Cerebellar cortex (tissue), 1 donor: ENCODE data around the gene AVPR2.
A peak's percentile ranks its signal among the peaks of the same experiment; 100 is the strongest.

Source experiments
- DNase-seq: peaks from one replicate; pipeline ENCODE4 v3.0.0-alpha.2; 2015; ENCODE audit warnings: low spot score

The AVPR2 gene

DNA sequence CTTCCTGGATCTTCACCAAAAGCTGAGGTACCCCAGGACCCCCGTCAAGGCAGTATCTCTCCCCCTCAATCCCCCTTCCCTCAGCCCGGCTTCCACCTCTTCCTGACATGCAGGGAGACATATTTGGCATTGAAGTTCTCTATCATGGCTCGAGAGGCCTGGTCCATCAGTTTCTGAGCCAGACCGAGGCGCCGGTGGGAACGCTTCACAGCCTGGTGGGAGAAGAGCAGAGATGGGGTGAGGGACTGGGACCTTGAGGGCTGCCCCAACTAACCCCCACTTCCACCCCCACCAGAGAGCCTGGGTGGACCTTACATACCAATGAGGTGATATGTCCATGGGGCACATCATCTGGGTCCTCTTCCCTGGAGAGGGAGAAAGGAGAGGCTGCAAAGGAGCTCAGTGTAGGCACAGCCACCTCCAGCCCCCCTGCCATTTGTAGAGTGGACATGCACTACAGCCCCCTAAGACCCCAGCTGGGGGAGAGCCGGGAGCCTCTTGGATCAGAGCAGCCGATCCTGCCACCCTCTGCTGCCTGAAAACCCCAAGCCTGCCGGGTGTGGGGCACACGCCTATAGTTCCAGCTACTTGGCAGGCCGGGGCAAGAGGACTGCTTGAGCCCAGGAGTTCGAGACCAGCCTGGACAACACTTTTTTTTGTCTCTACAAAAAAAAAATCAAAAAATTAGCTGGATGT is 27.9 kb downstream of the AVPR2 start:
- DNase-seq: no peak

DNA sequence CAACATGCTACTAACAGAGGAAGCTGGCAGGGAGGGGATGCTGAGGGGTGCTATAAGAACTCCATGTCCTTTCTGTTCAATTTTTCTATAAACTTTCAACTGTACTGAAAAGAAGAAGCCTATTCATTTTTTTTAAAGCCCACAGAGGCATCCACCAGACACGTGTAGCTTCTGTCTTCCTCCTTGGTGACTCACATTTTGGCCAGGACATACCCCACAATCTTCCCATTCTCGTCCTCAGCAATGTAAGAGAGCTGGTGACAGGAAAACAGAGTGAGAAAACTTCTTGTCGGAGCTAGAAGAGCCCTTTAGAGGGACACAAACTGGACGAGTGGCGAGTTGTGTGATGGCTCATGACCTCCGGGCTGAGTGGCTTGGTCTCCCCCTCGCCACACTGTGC is 29.3 kb downstream of the AVPR2 start:
- DNase-seq: no peak

DNA sequence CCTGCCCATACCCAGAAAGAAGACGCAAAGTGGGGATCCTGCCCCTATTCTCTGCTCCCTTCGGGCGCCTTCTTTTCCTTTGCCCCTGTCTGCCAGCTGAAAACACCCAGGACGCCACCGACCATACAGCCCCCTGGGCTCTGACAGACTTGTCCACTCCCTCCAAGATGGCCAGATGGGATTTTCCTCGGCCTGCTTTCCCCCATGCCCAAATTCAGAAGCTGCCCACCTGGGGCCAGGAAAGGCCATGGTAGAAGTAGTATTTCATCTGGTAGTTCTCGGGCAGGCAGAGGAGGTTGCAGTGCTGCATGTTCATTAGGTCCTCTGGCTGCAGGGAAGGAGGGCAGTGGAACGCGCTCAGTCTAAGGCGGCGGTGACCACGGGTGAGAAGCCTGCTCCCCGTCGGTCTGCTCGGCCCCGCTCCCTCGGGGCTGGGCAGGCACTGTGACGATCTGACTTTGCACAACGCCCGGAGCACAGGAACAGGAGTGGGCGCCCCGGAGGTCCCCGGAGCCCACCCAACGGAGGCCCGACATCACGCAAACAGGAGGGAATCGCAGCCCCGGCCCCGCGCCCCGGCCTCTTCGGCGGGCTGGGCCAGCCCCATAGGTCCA is 29.8 kb downstream of the AVPR2 start:
- DNase-seq: no peak

DNA sequence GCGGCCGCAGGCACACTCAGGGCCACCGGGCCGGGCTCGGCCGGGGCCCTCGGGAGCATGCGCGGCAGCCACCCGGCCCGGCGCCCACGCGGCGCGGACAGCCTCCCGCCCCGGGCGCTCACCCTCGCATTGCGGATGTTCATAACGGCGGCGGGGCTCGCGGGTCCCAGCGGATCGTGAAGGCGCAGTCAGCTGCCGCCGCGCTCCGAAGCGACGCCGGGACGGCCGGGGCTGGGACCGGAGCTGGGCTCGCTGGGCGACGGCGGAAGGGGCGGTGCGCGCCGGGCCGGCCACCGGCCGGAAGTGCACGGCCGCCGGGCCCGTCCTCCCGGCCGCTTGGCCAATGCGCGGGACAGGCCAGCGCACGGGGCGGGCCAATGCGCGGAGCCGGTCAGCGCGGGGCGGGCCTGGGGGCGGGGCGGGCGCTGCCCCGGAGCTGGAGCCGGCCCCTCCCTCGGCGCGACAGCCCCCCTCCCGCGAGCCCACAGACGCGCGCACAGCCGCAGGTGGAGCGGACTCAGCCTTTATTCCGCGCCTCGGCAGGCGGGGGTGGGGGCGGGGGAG is 30.4 kb downstream of the AVPR2 start, which contains the start of gene NAA10:
Gene NAA10 (minus strand): TSS at position 276 of the 564 bp plus-strand sequence. CDS start 133 bp downstream, at position 143.
- DNase-seq: peak; percentile 59

DNA sequence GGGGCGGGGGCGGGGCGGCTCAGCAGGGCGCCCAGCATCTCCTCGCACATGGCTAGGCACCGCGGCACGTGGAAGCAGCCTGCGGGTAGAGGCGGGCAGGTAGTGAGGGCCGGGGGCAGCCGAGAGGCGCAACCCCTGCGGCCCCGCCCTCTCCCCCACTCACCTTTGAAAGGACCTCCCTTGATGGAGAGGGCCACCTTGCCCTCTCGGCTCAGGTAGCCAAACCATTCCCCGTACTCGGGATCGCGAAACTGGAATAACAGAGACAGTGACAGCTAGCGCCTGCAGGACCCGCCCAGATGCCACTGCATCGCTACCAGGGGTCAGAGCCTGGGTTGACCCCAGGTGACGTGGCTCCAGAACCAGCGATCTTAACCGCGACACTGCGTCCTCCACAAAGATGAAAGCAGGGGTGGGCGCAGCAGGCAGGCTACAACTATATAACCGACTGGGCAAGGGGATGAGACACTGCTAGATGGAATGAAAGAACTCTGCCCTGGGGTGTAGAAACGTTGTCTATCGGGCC is 30.9 kb downstream of the AVPR2 start:
- no peak for DNase-seq

DNA sequence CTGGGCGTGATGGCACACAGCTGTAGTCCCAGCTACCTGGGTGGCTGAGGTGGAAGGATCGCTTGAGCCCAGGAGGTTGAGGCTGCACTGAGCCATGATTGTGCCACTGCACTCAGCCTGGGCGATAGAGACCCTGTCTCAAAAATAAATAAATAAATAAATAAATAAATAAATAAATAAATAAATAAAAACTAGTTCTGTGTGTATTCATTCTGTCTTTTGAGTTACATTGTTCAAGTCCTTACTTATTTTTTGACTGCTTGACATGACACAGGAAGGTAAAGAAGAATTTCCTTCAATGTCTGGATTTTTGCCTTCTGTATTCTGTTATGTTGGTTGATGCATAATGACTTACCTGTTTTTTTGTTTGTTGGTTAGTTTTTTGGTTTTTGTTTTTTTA is 32.6 kb downstream of the AVPR2 start:
- no peak for DNase-seq

DNA sequence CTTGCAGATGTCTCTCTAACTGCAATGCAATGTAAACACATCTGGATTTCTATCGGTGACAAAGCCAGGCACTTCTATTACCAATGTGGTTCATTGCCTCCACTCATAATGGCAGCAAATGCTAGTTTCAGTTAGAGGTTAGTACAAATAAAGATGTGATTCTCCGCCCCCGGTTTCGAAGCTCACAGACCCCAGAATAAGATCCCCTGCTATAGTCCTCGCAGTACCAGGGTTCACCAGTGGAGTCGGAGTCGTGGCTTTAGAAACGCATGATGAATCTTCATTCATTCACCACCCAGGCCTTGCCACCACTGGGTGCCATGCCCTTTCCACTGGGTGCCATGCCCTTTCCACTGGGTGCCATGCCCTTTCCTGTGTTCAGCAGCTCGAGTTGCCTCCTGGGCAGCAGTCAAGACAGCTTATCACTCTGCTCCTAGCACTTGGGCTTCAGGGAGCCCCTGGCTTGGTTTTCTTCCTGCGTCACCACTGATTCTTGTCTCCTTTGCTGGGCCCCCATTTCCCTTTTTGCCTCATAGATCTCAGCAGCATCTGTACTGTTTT is 33.8 kb downstream of the AVPR2 start:
- DNase-seq: no peak

DNA sequence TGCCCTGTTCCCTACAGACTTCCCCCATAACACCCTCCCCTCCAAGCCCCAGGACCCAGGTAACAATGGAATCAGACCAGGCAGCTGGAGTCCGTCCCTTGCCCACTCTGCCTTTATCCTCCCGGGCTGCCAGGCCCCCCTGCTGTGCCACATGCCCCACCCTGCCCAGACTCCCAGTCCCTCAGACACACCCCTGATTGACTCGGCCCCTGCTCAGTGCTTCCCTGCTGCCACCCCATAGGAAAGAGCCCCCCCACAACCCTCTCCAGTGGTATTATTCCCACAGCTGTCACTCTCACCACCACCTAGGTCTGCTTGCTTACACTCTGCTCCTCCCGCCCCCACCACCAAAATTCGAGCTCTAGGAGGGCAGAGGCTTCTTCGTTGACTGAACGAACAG is 35.1 kb downstream of the AVPR2 start:
- DNase-seq: no peak

DNA sequence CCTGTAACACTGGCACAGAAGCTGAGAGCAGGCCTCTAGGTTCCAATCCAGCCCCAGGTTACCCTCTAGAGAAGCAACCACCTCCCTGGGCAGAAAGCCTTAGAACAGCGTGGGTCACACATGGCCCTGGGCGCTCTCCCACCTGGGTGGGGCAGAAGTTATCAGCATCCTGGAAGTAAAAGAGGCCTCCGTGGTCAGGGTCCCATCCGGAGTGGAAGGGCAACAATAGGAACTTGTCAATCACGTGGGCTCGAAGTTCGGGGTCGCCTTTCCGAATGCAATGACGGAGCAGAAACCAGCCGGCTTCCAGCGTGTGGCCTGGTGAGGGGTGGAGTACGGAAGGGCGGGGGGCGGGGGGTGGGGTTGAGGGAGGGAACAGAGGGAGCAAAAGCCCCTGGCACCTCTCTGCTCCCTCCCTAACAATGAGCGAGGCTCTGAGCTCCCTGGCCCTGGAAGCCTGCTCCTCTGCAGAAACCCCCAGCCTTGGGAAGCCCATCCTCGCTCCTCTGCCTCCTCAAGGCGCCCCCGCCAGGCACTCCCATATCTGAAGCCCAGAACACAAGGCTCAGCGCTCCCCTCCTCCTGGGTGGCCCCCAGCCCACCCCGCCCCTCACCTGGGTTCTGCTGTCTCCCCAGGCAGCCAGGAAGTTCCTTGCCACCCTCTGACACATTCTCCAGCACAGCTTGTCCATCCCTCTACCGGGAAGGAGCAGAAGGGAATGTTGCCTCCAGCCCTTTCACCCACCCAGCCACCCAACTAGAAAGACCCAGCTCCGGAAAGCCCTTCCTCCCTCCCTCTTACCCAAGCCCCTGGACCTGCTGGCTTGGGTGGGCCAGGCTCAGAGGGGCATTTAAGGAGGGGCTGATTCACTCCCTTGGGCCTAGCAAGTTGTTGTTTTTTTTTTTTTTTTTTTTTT is 37.1 kb downstream of the AVPR2 start:
- DNase-seq: no peak

DNA sequence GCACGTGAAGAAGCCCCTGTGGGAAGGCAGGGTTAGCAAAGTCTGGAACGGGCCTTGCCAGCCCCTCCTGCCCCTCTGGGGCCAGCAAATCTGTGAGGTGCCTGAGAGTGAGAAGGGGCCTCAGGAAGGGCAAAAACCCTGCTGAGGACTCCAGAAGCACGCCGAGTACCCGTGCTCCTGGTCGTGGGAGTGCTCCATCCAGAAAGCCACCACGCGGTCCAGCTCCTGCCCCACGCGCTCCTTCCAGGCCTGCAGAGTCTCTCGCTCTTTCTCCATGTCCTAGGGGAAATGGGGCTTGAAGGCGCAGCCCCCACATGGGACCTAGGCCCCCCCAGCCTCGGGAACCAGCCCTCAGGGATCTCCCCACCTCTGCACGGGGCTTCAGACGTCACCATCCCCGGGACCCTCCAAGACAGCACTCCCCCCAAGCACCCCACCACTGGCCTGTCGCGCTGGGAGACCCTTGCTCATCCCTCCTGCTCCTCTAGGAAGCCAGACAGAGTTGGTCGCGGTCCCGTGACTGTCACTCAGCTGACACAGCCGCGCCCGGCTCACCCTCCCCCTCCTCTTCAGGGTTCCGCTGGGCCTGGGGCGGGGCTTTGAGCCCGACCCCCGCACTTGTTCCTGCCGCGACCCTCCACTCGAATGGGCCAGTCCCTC is 39.8 kb downstream of the AVPR2 start, which contains the start of gene RENBP:
Gene RENBP (minus strand): TSS at position 504 of the 660 bp plus-strand sequence. CDS start 33 bp downstream, at position 471.
- no peak for DNase-seq

DNA sequence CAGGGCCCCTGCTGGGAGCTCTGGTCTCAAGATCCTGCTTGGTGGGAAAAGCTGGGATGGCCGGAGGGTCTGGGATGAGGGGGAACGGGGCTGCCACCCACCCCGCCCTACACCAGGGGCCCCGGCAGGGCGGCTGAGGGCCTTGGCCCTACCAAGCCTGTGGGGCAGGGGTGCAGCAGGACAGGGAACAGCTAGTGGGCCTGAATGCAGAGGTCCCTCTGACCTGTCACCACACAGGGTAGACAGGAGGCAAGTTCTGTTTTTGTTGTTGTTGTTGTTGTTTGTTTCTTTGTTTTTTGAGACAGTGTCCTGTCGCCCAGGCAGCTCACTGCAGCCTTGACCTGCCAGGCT is 40.3 kb downstream of the AVPR2 start:
- DNase-seq: no peak

DNA sequence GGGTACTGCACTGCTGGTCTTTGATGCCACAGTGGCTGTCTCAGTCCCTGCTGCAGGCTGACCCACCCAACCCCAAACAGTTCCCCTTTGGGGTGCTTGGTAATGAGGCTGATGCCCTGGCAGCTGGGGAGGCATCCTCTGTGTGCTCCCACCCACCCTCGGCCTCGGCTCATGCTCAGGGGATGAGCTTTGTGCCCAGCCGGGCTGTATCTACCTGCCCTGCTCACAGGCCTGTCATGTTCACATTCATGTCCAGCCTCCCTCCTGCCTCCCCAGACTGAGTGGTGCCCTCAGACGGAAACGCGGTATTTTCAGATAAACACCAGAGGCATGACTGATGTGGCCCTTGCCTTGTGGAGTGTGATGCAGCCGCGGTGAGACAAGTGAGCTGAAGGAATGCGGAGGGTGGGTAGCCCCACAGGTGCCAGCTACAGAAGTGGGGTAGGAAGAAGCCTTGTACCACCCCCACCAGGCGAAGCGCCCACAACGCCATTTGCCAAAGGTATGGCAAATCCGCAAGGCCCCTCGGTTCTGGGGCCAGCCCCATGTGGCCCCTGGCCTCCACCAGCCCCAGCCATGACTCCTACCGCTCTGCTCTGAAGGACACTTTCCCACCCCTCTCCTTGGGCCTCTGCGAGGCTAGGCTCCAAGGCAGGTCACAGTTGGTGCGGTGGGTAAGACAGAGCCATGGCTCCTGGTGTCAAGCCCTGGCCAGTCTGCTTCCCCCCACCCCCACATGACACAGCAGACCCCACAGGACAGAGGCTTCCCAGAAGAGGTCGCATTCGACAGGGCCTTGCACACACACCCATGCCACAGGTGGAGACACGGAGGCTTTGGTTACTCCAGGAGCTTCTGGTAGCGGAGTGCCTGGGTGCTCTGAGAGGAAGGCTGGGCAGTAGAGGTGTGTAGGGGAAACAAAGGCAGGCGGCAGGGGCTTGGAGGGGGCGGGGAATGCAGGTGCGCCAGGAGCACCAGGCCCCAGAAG is 41.8 kb downstream of the AVPR2 start:
- DNase-seq: no peak

DNA sequence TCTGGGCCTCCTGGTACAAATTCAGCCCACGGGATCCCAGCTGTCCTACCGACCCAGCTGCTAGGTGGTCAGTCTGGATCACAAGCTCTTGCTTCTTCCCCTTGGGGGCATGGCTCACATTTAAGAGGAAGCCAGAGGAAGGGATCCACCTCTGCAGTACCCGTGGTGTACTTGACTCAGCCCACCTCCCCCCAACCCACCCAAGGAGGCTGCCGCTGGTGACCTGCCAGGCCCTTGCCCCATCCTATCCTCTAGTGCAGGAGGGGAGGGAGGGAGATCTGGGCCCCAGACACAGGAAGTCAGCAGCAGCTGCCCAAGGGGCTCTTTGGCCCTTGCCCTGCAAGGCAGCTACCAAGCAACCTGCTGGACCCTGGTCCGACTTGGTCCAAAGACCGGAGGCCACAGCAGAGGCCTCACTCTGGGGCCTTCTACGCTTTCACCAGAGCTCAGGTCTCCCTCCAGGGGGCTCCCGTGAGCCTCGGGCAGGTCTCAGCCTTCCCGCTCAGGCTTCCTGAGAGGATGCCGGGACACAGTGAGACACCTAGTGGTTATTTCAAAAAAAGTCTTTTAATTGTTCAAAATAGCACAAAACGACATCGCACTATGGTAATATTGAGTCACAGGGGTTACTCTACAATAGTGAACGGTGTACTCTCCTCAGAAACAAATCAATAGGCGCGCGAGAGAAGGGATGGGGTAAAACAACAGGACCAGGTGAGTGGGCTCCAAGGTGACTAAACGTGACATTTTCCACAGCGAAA is 42.7 kb downstream of the AVPR2 start:
- DNase-seq: peak; percentile 74

DNA sequence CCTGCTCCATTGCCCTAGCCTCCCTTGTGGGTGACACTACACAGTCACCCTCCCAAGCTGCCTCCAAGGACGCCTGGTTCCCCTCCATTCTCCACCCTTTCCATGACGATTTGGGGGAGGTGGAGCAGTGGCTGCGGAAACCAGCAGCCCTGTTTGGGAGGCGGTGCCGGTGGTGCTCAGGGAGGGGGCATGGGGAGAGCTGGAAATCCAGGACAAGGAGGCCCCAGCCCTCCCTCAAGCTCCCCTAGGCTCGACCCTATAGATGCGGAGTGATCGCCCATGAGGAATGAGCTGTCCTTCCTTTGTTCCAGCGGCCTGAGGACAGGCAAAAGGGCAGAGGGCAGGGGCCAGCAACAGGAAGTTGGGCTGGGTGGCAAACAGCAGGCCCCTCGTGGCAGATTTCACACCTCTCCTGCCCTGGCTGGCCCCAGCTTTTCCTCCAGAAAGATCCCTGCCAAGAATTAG is 43.6 kb downstream of the AVPR2 start:
- no peak for DNase-seq

DNA sequence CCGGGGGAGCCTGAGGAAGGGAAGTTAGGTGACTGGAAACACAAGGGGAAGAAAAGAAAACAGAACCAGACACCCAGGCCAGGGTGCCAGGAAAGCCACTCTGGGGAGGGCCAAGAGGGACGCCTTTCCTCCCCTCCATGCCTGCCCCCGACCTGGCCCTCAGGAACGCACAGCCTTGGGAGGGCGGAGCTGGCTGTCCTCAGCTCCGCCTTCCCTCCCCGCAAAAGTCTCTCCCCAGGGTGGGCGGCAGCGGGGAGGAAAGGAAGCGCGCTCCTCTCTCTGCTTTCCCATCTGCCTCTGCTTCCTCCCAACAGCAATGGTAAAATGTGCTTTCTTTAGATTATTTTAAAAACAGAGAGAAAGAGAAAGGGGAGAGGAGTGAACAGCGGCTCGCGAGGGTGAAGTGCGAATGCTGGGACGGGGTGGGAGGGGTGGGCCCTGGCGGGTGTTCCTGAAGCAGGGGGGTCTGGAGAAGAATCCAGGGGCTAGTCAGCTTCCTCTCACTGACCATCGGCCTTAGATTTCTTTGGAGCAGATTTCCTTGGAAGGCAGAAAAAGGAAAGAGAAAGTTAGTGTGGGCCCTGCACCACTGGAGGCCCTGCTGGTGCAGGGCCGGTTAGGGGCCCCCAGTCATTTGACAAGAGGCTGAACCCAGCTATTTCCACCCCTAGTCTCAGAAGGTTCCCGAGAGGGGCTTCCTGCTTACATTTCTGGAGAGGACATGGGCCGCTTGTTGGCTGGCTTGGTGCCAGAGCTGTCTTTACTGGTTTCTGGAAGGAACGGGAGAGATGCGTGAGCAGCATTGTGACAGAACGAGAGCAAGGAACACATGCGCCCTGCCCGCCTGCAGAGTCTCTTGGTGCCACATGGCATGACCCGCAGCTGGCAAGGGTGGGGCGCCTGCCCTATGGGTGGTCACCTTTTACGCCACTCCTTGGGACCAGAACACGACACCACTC is 44.7 kb downstream of the AVPR2 start:
- no peak for DNase-seq

DNA sequence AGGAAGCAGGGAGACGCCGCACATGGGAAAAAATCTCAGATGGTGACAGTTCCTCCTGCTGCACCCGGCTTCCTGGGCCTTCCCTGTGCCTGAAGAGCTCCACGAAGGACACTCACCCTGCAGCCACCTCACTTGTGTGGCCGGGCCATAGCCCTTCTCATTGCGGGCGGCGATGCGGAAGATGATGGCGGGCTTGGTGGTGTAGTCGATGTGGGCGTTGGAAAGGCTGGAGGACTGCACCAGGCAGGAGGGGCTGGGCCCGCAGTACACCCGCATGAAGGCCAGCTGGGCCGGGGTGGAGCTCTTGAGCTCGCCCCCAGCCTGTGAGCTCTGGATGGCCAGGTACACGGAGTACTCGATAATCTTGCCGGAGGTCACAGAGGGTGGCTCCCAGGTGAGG is 45.7 kb downstream of the AVPR2 start:
- DNase-seq: no peak

DNA sequence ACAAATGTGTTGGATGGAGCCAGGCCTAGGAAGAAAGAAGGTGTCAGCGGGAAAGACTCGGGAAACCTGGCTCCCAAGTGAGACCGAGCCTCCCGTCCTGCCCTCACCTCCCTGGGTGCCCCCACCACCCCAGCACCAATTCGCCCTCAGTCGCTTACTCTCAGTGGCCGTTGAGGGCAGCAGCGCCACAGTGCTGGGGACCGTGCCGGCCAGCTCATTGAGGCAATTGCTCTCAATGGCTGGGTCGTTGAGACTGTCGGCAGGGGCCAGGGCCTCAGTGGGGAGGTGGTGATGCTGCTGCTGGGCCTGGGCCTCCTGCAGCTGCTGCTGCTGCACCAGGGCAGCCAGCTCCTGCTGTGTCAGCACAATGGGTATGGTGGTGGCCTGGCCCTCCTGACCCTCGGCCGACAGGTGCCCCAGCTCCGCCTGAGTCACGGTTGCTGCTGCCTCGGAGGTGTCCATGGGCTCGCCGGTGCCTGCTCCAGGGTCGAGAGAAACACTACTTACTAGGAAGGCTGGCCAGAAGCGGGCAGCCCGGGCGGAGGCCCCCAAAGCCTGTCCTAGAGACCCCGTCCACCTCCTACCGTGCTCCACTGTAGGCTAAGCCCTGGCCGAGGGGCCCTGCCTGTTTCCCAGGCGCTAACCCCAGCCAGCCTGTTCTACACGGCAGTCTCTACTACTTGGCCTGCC is 47.4 kb downstream of the AVPR2 start:
- DNase-seq: no peak
